H9 (cell line): Measurements from ENCODE around the gene DHX40. TPM values are rescaled to one million over a fixed set of nuclear protein-coding genes. Genes with fewer than 3 reads are reported as not detected.

ENCODE experiments used
- DNase-seq: peaks from one replicate; pipeline ENCODE4 v3.0.0-alpha.2; 2017
- H2AFZ ChIP-seq: one replicate; pipeline ENCODE4 v1.6.1; 2013; ENCODE audit warnings: mild to moderate bottlenecking, low read length, control low read depth, moderate library complexity
- H2AK5ac ChIP-seq: 2 replicates; pipeline ENCODE4 v1.6.1; 2013; ENCODE audit warnings: low read length, control low read depth, mixed read lengths; ENCODE audit not compliant: insufficient read length
- H2BK120ac ChIP-seq: one replicate; pipeline ENCODE4 v1.6.1; 2013; ENCODE audit warnings: low read depth, mild to moderate bottlenecking, low read length, control low read depth, inconsistent platforms; ENCODE audit not compliant: poor library complexity, severe bottlenecking
- H2BK12ac ChIP-seq: 2 replicates; pipeline ENCODE4 v1.6.1; 2013; ENCODE audit warnings: low read length, control low read depth, mixed read lengths, low read depth; ENCODE audit not compliant: insufficient read length
- H2BK15ac ChIP-seq: 2 replicates; pipeline ENCODE4 v1.6.1; 2013; ENCODE audit warnings: low read depth, low read length, control low read depth
- H2BK20ac ChIP-seq: one replicate; pipeline ENCODE4 v1.6.1; 2013; ENCODE audit warnings: low read depth, mild to moderate bottlenecking, low read length, control low read depth, inconsistent platforms; ENCODE audit not compliant: poor library complexity, severe bottlenecking
- H2BK5ac ChIP-seq: 2 replicates; pipeline ENCODE4 v1.6.1; 2013; ENCODE audit warnings: low read length, control low read depth, mixed read lengths; ENCODE audit not compliant: insufficient read length
- H3K14ac ChIP-seq: 2 replicates; pipeline ENCODE4 v1.6.1; 2013; ENCODE audit warnings: low read length, control low read depth; ENCODE audit not compliant: insufficient read depth
- H3K18ac ChIP-seq: 2 replicates; pipeline ENCODE4 v1.6.1; 2013; ENCODE audit warnings: low read depth, mild to moderate bottlenecking, mixed read lengths, low read length, control low read depth; ENCODE audit not compliant: insufficient read length
- H3K23ac ChIP-seq: 2 replicates; pipeline ENCODE4 v1.6.1; 2013; ENCODE audit warnings: low read length, control low read depth, mixed read lengths, low read depth; ENCODE audit not compliant: insufficient read length
- H3K23me2 ChIP-seq: 2 replicates; pipeline ENCODE4 v1.6.1; 2013; ENCODE audit warnings: low read depth, mild to moderate bottlenecking, mixed read lengths, low read length, control low read depth; ENCODE audit not compliant: insufficient read length, poor library complexity, severe bottlenecking
- H3K27ac ChIP-seq: 2 replicates; pipeline ENCODE4 v1.5.1; 2013; ENCODE audit warnings: low read length, control low read depth, mixed read lengths, low read depth; ENCODE audit not compliant: insufficient read length
- H3K27me3 ChIP-seq: 2 replicates; pipeline ENCODE4 v1.6.1; 2013; ENCODE audit warnings: low read length, control low read depth, inconsistent platforms; ENCODE audit not compliant: insufficient read depth
- H3K4ac ChIP-seq: 2 replicates; pipeline ENCODE4 v1.6.1; 2013; ENCODE audit warnings: low read depth, mild to moderate bottlenecking, control low read depth, inconsistent platforms, low read length, moderate library complexity
- H3K4me1 ChIP-seq: 2 replicates; pipeline ENCODE4 v1.6.1; 2013; ENCODE audit warnings: low read length, control low read depth, inconsistent platforms; ENCODE audit not compliant: insufficient read depth
- H3K4me2 ChIP-seq: 2 replicates; pipeline ENCODE4 v1.6.1; 2013; ENCODE audit warnings: low read length, control low read depth, mixed read lengths; ENCODE audit not compliant: insufficient read length, insufficient read depth
- H3K56ac ChIP-seq: 2 replicates; pipeline ENCODE4 v1.6.1; 2013; ENCODE audit warnings: low read depth, mild to moderate bottlenecking, mixed read lengths, low read length, control low read depth; ENCODE audit not compliant: insufficient read length
- H3K79me1 ChIP-seq: 2 replicates; pipeline ENCODE4 v1.6.1; 2013; ENCODE audit warnings: low read depth, mild to moderate bottlenecking, moderate library complexity, low read length, control low read depth, inconsistent platforms; ENCODE audit not compliant: insufficient read depth, poor library complexity, severe bottlenecking
- H3K79me2 ChIP-seq: 2 replicates; pipeline ENCODE4 v1.6.1; 2013; ENCODE audit warnings: low read length, control low read depth, inconsistent platforms; ENCODE audit not compliant: insufficient read depth
- H3K9ac ChIP-seq: 2 replicates; pipeline ENCODE4 v1.6.1; 2013; ENCODE audit warnings: low read length, control low read depth, mixed read lengths; ENCODE audit not compliant: insufficient read length; ENCODE audit errors: extremely low read depth
- H3K9me3 ChIP-seq: one replicate; pipeline ENCODE4 v1.6.1; 2013; ENCODE audit warnings: low read depth, low read length, inconsistent platforms; ENCODE audit not compliant: control insufficient read depth
- H3T11ph ChIP-seq: one replicate; pipeline ENCODE4 v1.6.1; 2013; ENCODE audit warnings: mild to moderate bottlenecking, low read length, control low read depth, inconsistent platforms
- H4K20me1 ChIP-seq: one replicate; pipeline ENCODE4 v1.6.1; 2013; ENCODE audit not compliant: control insufficient read depth, insufficient read length, insufficient read depth
- H4K5ac ChIP-seq: 2 replicates; pipeline ENCODE4 v1.6.1; 2013; ENCODE audit warnings: low read depth, mild to moderate bottlenecking, mixed read lengths, low read length, control low read depth; ENCODE audit not compliant: insufficient read length
- H4K8ac ChIP-seq: replicated peaks from 2 replicates; pipeline ENCODE4 v1.6.1; 2013; ENCODE audit warnings: low read length, control low read depth, mixed read lengths, low read depth; ENCODE audit not compliant: insufficient read length
- H4K91ac ChIP-seq: 2 replicates; pipeline ENCODE4 v1.6.1; 2013; ENCODE audit warnings: low read depth, mild to moderate bottlenecking, moderate library complexity, mixed read lengths, low read length, control low read depth; ENCODE audit not compliant: insufficient read length
- H3K27ac Mint-ChIP-seq, 3 experiments: 2 replicates in 2 of 3; 3 replicates in 1 of 3; pipeline ENCODE4 v1.8.0; 2020 to 2021; ENCODE audit warnings: mixed read lengths in 3 of 3, mild to moderate bottlenecking in 1 of 3, moderate library complexity in 1 of 3
- H3K27me3 Mint-ChIP-seq: 2 replicates; pipeline ENCODE4 v1.8.0; 2021; ENCODE audit warnings: low read depth, mild to moderate bottlenecking, moderate library complexity, mixed read lengths
- H3K36me3 Mint-ChIP-seq, 3 experiments: 2 replicates in 2 of 3; 3 replicates in 1 of 3; pipeline ENCODE4 v1.8.0; 2020 to 2021; ENCODE audit warnings: low read depth in 3 of 3, mixed read lengths in 3 of 3; ENCODE audit not compliant: insufficient read depth in 1 of 3
- H3K4me1 Mint-ChIP-seq, 2 experiments: 2 replicates each; pipeline ENCODE4 v1.8.0; 2020; ENCODE audit warnings: mixed read lengths in 2 of 2
- H3K4me3 Mint-ChIP-seq, 2 experiments: 2 replicates in 1 of 2; 3 replicates in 1 of 2; pipeline ENCODE4 v1.8.0; 2020 to 2021; ENCODE audit warnings: mild to moderate bottlenecking in 2 of 2, mixed read lengths in 2 of 2, moderate library complexity in 1 of 2
- H3K9me3 Mint-ChIP-seq, 2 experiments: 2 replicates in 1 of 2; 3 replicates in 1 of 2; pipeline ENCODE4 v1.8.0; 2020; ENCODE audit warnings: mild to moderate bottlenecking in 2 of 2, mixed read lengths in 2 of 2, moderate library complexity in 1 of 2
- CTCF ChIP-seq: fragments of 200-600 bp; sonication (generic); conservative IDR thresholded peaks from 3 replicates; pipeline ENCODE4 v1.8.0; 2021; ENCODE audit warnings: antibody characterized with exemption, mild to moderate bottlenecking
- WGBS: extraction: QIAGEN DNeasy Blood & Tissue Kit; methylation state at CpG from one replicate; pipeline ENCODE4 v1.1.7; 2013; ENCODE audit warnings: missing lambda C conversion rate, low lambda C conversion rate, mixed read lengths; ENCODE audit not compliant: insufficient read length; ENCODE audit errors: extremely low coverage; 5-methylcytosine and 5-hydroxymethylcytosine counted together
- total RNA-seq: library from RNA; stranded (reverse); gene quantifications from 2 replicates; pipeline ENCODE4 v1.2.1, GENCODE V29; 2021

The DHX40 gene
- total RNA-seq, 1 experiment from 2014 or later, result 28.8 TPM

- TF ChIP-seq CTCF, result no peak
These were observed 14.7 kb upstream of the DHX40 start for GRCh38 chr17:59550703-59551102.

More at GRCh38 chr17:59550703-59551102, 14.7 kb upstream of the DHX40 start:
- Histone ChIP-seq H4K5ac (no peak overlapping the region), H3K9ac (no peak overlapping the region), H3K18ac (no peak overlapping the region), H4K8ac (no peak overlapping the region), H3K27me3 (no peaks in the 10 kb centered on the region), H3T11ph (no peak overlapping the region), H3K9me3 (no peaks in the 10 kb centered on the region), H3K56ac (no peak overlapping the region), H3K23me2 (no peaks in the 10 kb centered on the region), H2BK15ac (no peak overlapping the region), H3K79me2 (no peaks in the 10 kb centered on the region), H4K91ac (no peak overlapping the region), H3K79me1 (no peaks in the 10 kb centered on the region), H2BK12ac (no peak overlapping the region), H2BK20ac (no peak overlapping the region), H4K20me1 (no peaks in the 10 kb centered on the region), H3K14ac (no peak overlapping the region), H3K4me2 (no peak overlapping the region), H2AK5ac (no peak overlapping the region), H3K4ac (no peak overlapping the region), H2AFZ (no peak overlapping the region), H2BK120ac (no peak overlapping the region), H3K23ac (no peak overlapping the region), H2BK5ac (no peak overlapping the region), H3K4me1 (no peaks in the 10 kb centered on the region), H3K27ac (no peak overlapping the region)
- no peaks in the 10 kb centered on the region; the same call in 1 of the 2 replicates for H3K27me3 Mint-ChIP-seq
- no CpG with 5 or more reads among the region's 4 CpGs for WGBS
- H3K4me1 Mint-ChIP-seq, result peaks cover 9% of the 10 kb centered on the region in 2 experiments
- no peak overlapping the region for H3K27ac Mint-ChIP-seq
- H3K9me3 Mint-ChIP-seq, result no peaks in the 10 kb centered on the region
- no peak overlapping the region for H3K4me3 Mint-ChIP-seq
- no peak for DNase-seq
- H3K36me3 Mint-ChIP-seq, result no peaks in the 10 kb centered on the region
